Stimulated activated CD4-positive, alpha-beta T cell treated with anti-CD3 and anti-CD28 coated beads, Interleukin-4, amount 100 ng/mL, for 1 hour (primary cell): Measurements from ENCODE around the gene ZNF219.
"Not testable (repeated sequence)": the region's sequence is repeated elsewhere in the genome, so short reads cannot be mapped to it uniquely, and the experiment has no call there.

ENCODE experiments used
- DNase-seq: peaks from one replicate; pipeline ENCODE4 v3.0.0-alpha.2; 2020

The ZNF219 gene

DNA sequence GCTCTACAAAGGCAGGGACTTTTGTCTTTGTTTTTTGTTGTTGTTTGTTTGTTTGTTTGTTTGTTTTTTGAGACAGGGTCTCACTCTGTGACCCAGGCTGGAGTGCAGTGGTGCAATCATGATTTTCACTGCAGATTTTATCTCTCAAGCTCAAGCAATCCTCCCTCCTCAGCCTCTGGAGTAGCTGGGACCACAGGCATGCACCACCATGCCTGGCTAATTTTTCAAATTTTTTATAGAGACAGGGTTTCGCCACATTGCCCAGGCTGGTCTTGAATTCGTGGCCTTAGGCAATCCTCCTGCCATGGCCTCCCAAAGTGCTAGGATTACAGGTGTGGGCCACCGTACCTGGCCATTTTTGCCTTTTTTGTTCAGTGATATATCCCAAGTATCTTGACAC, 57.5 kb downstream of the ZNF219 start:
- not testable (repeated sequence) for DNase-seq

DNA sequence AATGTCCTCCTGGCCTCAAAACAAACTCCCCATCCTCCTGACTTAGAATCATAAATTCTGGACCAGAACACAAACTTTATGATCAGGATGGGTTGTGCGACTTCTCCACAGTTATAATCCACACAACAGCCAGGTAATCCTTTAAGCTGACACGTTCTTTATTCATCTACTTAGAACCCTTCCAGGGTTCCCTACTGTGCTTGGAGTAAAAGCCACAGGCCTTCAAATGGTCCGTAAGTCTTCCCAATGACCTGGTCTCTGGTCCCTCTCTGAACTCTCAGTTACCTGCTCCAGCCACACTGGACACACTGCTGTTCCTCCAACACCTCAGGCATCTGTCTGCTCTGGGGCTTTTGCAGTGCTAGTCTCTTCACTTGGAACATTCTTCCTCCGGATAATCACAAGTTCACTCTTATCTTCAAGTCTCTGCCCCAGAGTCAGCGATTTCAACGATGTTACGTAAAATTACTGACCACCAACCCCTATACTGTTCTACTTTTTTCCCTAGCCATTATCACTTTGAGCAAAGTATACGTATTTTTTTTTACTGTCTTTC, 58.0 kb downstream of the ZNF219 start:
- no peak for DNase-seq
